GM12873 (cell line): ENCODE results near the gene COX6B2.

ENCODE experiments used
- CTCF ChIP-seq: IDR thresholded peaks from 2 replicates; pipeline ENCODE4 v1.5.1; 2012; ENCODE audit warnings: low read depth, mild to moderate bottlenecking, moderate library complexity, low read length, control low read depth; ENCODE audit not compliant: insufficient read depth; ENCODE audit errors: missing control alignments

COX6B2 gene

GRCh38 chr19:55300886-55301458, 53.5 kb downstream of the COX6B2 start:
- no peak for TF ChIP-seq CTCF

GRCh38 chr19:55299991-55300390, 54.5 kb downstream of the COX6B2 start:
- TF ChIP-seq CTCF: no peak
